Activated naive CD8-positive, alpha-beta T cell treated with anti-CD3 and anti-CD28 coated beads for 36 hours (primary cell): ENCODE data around the gene ADAMTS17. TPM values are rescaled to one million over a fixed set of nuclear protein-coding genes. Genes with fewer than 3 reads are reported as not detected.

Experiments used
- DNase-seq: peaks from one replicate; pipeline ENCODE4 v3.0.0; 2021
- H3K27ac Mint-ChIP-seq: one replicate; pipeline ENCODE4 v1.8.0; 2022; ENCODE audit warnings: mild to moderate bottlenecking, moderate library complexity, mixed read lengths
- H3K27me3 Mint-ChIP-seq: one replicate; pipeline ENCODE4 v1.8.0; 2022; ENCODE audit warnings: mild to moderate bottlenecking, mixed read lengths
- H3K36me3 Mint-ChIP-seq: one replicate; pipeline ENCODE4 v1.8.0; 2021; ENCODE audit warnings: mild to moderate bottlenecking, mixed read lengths
- H3K4me1 Mint-ChIP-seq: one replicate; pipeline ENCODE4 v1.8.0; 2021; ENCODE audit warnings: mixed read lengths
- H3K4me3 Mint-ChIP-seq: one replicate; pipeline ENCODE4 v1.8.0; 2022; ENCODE audit warnings: mild to moderate bottlenecking, moderate library complexity, mixed read lengths
- H3K9me3 Mint-ChIP-seq: one replicate; pipeline ENCODE4 v1.8.0; 2022; ENCODE audit warnings: mixed read lengths
- total RNA-seq, 2 experiments: library from RNA; stranded (reverse); gene quantifications; one replicate each; pipeline ENCODE4 v1.2.3, GENCODE V29; 2021

Gene ADAMTS17, protein sequence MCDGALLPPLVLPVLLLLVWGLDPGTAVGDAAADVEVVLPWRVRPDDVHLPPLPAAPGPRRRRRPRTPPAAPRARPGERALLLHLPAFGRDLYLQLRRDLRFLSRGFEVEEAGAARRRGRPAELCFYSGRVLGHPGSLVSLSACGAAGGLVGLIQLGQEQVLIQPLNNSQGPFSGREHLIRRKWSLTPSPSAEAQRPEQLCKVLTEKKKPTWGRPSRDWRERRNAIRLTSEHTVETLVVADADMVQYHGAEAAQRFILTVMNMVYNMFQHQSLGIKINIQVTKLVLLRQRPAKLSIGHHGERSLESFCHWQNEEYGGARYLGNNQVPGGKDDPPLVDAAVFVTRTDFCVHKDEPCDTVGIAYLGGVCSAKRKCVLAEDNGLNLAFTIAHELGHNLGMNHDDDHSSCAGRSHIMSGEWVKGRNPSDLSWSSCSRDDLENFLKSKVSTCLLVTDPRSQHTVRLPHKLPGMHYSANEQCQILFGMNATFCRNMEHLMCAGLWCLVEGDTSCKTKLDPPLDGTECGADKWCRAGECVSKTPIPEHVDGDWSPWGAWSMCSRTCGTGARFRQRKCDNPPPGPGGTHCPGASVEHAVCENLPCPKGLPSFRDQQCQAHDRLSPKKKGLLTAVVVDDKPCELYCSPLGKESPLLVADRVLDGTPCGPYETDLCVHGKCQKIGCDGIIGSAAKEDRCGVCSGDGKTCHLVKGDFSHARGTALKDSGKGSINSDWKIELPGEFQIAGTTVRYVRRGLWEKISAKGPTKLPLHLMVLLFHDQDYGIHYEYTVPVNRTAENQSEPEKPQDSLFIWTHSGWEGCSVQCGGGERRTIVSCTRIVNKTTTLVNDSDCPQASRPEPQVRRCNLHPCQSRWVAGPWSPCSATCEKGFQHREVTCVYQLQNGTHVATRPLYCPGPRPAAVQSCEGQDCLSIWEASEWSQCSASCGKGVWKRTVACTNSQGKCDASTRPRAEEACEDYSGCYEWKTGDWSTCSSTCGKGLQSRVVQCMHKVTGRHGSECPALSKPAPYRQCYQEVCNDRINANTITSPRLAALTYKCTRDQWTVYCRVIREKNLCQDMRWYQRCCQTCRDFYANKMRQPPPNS
- total RNA-seq, result 1 to 10 TPM; 2.5 to 3.6 TPM

DNA sequence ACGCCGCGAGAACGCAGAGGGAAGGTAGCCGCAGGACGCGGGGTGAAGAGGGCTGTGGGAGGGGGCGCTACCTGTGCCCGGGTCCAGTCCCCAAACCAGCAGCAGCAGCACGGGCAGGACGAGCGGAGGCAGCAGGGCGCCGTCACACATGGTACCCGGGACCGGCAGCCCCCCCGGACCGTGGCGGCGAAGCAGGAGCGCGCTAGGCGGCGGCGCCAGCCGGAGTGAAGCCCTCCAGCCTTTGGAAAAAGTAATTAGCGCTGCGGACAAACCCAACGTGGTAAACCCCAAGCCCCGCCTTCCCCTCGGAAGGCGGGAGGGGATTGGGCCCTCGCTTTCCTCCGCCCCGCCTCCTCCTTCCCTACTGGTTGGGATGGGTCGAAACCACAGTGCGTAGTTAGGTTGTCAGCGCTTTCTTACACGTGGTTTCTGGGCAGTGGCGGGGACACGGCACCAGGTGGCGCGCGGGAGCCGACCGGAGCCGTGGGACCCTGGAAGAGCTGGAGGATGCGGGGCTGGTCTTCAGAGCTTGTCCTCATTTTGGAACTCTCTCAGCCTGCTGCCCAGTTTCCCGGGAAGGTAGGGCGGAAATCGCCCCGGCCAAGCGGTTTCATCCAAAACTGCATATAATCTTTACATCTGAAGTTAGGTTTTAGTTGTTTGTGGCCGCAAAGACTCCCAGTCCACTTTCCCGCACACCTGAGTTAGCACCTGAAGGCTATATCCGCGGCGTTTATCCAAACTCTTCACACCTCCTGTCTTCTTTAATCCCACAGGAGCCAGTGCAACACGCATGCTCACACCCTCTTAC lies at the start of gene ADAMTS17:
TSS of gene ADAMTS17 (minus strand) at position 226 of the 811 bp plus-strand sequence. CDS start at position 150, 76 bp downstream.
- DNase-seq, result peak; percentile 92
- H3K9me3 Mint-ChIP-seq, result no peaks in the 10 kb centered on the region
- peak within 1 kb of the TSS; percentile 2 for H3K4me3 Mint-ChIP-seq
- no peak within 1 kb of the TSS for H3K27ac Mint-ChIP-seq
- H3K27me3 Mint-ChIP-seq, result peaks cover 10% of the 10 kb centered on the region
- peaks cover 17% of the 10 kb centered on the region for H3K4me1 Mint-ChIP-seq
- H3K36me3 Mint-ChIP-seq, result peaks cover 2% of the 10 kb centered on the region

DNA sequence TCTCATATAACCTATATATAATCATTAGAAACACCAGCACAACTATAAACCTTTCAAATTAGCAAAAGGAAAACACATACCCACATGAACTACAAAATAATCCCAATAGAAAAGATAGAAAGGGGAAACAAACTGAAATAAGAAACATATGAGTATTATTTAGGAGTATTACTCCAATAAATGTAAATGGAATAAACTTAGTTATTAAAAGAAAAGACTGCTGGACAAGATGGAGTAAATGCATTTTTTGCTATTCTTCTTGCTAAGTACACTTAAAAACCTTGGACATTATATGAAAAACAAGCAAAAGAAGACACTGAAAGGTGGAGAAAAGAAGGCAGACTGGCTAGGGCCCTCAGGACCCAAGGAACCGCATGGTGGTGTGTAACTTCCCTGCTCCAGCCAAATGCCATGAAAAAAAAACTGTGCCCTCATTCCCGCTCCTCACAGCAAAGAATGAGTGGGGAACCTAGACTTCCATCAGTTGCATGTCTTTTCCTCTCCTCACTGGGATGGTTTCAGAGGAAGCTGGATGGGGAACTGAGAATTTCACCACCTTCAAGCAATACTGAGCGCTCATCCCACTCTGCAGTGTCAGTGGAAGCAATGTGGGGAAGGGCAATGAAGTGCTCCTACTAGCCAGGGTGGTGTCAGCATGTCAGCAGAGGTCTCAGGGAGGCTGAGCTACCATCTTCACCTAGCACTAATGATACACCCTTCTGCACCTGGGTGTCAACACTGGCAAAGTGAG lies 43.7 kb upstream of the ADAMTS17 start:
- Mint-ChIP-seq H3K4me3 (no peak overlapping the region), H3K9me3 (peaks cover 15% of the 10 kb centered on the region), H3K4me1 (no peaks in the 10 kb centered on the region), H3K27ac (no peak overlapping the region), H3K36me3 (peaks cover 11% of the 10 kb centered on the region), H3K27me3 (peaks cover 3% of the 10 kb centered on the region)
- no peak for DNase-seq

DNA sequence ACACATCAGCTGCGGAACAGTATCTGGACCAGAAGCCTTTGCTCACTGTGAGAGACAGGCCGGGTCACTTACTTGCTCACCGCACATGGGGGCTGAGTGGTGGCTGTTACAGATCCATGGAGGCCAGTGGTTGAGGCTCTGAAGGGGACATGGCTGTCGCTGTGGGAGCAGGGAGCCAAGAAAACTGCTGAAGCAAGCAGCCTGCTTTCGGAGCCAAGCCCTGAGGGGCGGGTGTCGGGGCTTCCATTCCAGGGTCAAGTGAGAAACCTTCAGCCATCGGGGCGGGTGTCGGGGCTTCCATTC lies 42.3 kb upstream of the ADAMTS17 start:
- no peak overlapping the region for H3K27ac Mint-ChIP-seq
- H3K4me1 Mint-ChIP-seq, result no peaks in the 10 kb centered on the region
- no peak overlapping the region for H3K4me3 Mint-ChIP-seq
- H3K36me3 Mint-ChIP-seq, result peaks cover 11% of the 10 kb centered on the region
- H3K9me3 Mint-ChIP-seq, result peaks cover 17% of the 10 kb centered on the region
- DNase-seq, result no peak
- peaks cover 3% of the 10 kb centered on the region for H3K27me3 Mint-ChIP-seq

DNA sequence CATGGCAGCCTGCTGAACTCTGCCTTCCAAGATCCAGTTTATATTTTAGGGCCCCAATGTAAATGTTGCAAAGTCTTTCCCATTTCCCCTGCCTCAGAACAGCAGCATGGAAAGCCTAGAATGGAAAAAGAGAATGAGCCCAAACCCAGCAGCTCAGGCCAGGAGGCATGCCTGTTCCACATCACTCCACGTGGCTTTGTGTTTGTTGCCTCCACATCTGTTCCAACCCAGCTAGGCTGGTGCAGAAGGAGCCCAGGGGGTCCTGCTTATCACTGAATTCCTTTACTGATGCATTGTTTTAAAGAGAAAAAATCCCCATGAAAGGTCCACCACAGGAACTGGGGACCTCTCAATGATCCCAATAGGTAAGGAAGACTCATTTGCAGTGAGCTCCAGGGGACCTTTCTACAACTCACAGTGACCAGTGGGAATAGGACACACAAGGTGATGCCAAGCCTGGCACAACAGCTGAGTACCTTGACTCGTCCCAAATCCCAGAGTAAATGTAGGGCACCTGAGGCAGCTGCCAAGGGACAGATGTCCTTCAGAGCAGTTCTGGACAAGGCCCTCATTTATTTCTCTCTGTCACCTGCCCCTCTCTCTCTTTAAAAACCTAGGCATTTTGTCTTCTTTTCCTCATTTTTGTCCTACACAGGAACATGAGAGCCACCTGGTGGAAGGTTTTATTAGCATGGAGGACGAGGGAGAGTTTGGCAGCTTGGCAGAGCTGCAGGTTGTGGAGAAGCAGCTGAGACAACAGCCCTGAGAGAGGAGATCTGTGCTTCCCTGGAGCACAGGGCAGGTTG lies 41.7 kb upstream of the ADAMTS17 start:
- Mint-ChIP-seq H3K27me3 (peaks cover 3% of the 10 kb centered on the region), H3K27ac (no peak overlapping the region), H3K4me3 (no peak overlapping the region), H3K36me3 (peaks cover 11% of the 10 kb centered on the region), H3K4me1 (no peaks in the 10 kb centered on the region), H3K9me3 (peaks cover 17% of the 10 kb centered on the region)
- no peak for DNase-seq

DNA sequence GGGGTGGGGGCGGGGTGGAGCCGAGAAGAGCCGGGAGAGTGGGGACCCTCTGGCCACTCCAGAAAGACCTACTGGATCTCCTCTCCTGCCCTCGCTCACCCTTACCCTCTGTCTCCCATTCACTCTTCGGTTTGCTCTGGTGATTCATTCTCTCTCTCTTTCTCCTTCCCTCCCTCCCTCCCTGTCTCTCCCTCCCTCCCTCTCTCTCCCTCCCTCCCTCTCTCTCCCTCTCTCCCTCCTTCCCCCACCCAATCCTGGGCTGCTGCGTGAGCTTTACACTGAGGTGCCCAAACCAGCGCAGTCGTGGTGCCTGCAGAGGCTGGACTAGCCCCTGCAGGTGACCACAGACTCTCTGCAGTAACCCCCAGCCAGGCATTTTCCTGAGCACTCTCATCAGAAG lies 32.2 kb upstream of the ADAMTS17 start:
- Mint-ChIP-seq H3K36me3 (peaks cover 2% of the 10 kb centered on the region), H3K4me1 (no peaks in the 10 kb centered on the region), H3K4me3 (no peak overlapping the region), H3K27me3 (peaks cover 49% of the 10 kb centered on the region), H3K9me3 (peaks cover 17% of the 10 kb centered on the region), H3K27ac (no peak overlapping the region)
- no peak for DNase-seq

DNA sequence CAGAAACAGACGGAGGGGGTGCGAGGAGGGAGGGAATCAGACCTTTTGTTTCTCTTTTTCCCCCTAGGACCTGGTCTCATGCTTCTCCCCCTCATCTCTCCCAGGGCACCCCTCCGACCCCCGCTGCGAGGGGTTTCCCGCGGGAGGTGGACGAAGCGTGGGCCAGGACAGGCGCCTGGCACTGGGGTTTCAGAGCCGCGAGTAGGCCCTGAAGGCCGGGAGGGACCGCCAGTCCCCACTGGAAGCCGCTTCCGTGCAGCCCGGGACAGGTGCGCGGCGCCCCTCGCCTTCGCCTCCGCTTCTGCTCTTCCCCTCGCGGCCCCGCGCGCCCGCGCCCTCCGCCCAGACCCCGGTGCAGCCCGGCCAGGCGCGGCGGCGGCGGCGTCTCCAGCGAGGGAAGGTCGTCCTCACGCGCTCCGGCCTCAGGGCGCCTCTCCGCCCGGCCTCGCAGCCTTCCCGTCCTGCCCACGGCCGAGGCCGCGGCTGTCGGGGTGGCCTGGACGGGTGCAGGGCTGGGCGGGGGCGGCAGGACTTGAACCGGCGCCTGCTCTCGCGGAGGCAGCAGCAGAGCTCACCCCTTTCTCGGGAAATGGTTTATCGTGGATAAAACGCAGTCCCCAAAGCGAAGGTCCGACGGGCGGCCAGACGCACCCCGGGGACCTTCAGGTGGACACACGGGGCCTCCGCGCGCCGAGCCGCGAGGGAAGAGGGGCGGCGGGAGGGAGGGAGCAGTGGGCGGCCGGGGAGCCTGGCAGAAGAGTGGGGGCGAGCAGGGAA lies 31.5 kb upstream of the ADAMTS17 start:
- Mint-ChIP-seq H3K36me3 (peaks cover 2% of the 10 kb centered on the region), H3K27ac (no peak overlapping the region), H3K27me3 (peaks cover 51% of the 10 kb centered on the region), H3K4me3 (no peak overlapping the region), H3K9me3 (peaks cover 17% of the 10 kb centered on the region), H3K4me1 (no peaks in the 10 kb centered on the region)
- DNase-seq, result no peak

DNA sequence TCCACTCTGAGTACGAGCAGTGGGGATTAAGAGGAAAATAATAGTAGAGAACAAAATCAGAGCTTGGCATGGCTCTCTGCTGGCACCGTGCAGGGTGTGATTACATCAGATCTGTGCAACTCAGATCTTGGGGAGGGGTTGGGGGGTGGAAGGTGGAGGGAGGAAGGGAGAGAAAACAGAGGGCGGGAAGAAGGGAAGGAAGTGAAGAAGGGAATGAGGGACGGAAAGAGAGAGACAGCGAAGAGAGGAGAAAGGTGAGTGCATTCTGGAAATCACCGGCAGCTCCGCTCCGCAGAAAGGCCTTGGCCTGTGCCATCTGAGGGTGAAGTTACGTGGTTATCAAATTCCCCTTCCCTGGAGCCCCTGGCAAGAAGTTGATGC lies 31.0 kb upstream of the ADAMTS17 start:
- Mint-ChIP-seq H3K27ac (no peak overlapping the region), H3K4me1 (no peaks in the 10 kb centered on the region), H3K4me3 (no peak overlapping the region), H3K9me3 (peaks cover 17% of the 10 kb centered on the region), H3K36me3 (peaks cover 2% of the 10 kb centered on the region), H3K27me3 (peaks cover 54% of the 10 kb centered on the region)
- DNase-seq, result no peak

DNA sequence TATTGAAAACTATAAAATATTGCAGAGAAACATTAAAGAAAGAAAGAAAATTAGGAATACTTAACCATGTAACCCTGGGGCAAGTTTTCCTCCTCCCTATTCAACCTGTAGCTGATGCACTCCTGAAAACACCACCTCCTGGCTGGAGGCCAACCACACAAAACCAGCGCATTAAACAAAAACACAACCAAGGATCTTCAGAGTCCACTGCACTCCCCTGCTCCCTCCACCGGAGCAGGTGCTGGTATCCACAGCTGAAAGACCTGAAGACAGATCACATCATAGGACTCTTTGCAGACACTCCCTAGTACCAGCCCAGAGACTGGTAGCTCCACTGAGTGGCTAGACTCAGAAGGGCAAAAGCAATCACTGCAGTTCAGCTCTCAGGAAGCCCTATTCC lies 13.6 kb upstream of the ADAMTS17 start:
- peaks cover 3% of the 10 kb centered on the region for H3K4me1 Mint-ChIP-seq
- no peak overlapping the region for H3K4me3 Mint-ChIP-seq
- peaks cover 41% of the 10 kb centered on the region for H3K27me3 Mint-ChIP-seq
- H3K36me3 Mint-ChIP-seq, result no peaks in the 10 kb centered on the region
- no peak for DNase-seq
- H3K27ac Mint-ChIP-seq, result no peak overlapping the region
- H3K9me3 Mint-ChIP-seq, result no peaks in the 10 kb centered on the region

DNA sequence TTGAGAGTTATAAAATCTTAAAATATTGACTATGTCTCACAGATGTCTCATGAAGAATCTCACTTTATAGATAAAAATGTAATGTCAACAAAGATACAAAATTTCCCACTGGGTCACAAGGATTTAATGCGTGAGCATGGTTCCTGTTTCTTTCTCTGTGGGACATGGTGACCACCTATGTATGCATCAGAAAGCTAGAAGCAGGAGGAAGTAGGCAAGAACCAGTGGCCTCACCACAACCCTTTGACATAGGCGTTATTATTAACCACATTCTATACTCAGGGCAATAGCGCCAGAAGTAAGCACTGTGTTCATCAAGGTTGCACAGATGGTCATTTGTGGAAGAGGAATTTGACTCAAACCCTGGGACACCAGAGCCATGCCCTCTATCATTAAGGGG lies 11.7 kb upstream of the ADAMTS17 start:
- Mint-ChIP-seq H3K27me3 (peaks cover 41% of the 10 kb centered on the region), H3K36me3 (no peaks in the 10 kb centered on the region), H3K9me3 (no peaks in the 10 kb centered on the region), H3K4me1 (peaks cover 7% of the 10 kb centered on the region), H3K4me3 (no peak overlapping the region), H3K27ac (no peak overlapping the region)
- no peak for DNase-seq

DNA sequence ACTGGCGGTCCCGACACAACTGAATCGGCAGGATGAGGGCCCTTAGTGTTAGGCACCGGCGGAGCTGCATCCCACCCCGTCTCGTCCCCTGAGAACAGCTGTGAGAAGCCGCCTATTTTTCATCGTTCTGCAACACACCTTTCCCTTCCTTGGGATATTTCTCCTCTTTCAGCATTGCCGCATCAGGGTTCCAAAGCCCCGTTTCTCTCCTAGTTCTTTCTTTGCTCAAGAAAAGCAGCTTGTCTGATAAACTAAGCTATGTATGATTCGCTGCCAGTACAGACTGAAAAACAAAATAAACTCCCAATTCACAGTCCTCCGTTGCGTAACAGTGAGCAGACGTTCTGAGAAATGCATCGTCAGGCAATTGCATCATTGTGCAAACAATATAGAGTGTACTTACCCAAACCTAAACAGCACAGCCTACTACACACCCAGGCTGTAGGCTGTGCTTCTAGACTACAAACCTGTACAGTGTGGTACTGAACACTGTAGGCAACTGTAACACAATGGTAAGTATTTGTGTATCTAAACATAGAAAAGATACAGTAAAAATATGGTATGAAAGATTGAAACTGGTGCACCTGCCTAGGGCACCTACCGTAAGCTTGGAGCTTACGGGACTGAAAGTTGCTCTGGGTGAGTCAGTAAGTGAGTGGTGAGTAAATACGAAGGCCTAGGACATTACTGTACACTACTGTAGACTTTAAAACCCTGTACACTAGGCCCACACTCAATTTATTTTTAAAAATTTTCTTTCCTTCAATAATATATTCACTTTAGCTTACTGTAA lies 8.9 kb upstream of the ADAMTS17 start:
- Mint-ChIP-seq H3K4me3 (peak overlapping the region; percentile 90), H3K27ac (no peak overlapping the region), H3K4me1 (peaks cover 7% of the 10 kb centered on the region), H3K36me3 (no peaks in the 10 kb centered on the region), H3K27me3 (peaks cover 23% of the 10 kb centered on the region), H3K9me3 (no peaks in the 10 kb centered on the region)
- no peak for DNase-seq

DNA sequence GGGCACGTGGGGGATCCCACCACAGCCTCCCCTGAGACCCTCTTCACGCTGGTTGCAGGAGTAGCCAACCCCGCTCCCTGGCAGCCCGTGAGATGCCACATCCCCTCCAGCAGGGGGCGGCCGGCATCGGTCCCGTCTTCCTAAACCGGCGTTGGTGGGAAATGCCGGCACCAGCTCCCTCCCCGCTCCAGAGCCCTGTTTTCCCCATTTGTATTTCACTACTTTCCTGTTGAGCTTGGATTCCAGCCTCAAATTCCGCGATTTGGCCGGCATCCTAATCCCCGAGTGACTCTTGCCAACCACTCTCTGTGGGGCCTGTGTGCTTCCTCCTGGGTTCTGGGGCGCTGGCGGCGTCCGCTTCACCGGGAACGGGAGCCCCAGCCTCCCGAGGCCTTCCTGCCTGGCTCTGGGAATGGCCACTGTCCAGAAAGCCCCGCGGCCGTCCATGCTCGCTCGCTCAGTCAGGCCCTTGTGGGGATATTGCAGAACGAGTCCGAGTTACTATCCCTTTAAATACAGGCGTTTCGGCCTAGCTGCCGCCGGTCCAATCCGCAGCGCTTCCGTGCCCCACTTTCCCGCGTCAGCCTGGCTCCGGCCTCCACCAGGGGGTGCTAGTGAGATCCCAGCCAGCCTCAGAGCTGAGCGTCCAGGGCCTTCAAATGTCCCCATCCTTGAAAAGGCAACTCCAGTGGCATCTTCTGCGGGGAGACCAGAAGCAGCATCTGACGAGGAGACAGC lies 8.1 kb upstream of the ADAMTS17 start:
- peak overlapping the region; percentile 91 for H3K27ac Mint-ChIP-seq
- H3K4me3 Mint-ChIP-seq, result peak overlapping the region; percentile 90
- H3K27me3 Mint-ChIP-seq, result peaks cover 18% of the 10 kb centered on the region
- peak; percentile 87 for DNase-seq
- H3K4me1 Mint-ChIP-seq, result peaks cover 7% of the 10 kb centered on the region
- H3K9me3 Mint-ChIP-seq, result no peaks in the 10 kb centered on the region
- H3K36me3 Mint-ChIP-seq, result no peaks in the 10 kb centered on the region

DNA sequence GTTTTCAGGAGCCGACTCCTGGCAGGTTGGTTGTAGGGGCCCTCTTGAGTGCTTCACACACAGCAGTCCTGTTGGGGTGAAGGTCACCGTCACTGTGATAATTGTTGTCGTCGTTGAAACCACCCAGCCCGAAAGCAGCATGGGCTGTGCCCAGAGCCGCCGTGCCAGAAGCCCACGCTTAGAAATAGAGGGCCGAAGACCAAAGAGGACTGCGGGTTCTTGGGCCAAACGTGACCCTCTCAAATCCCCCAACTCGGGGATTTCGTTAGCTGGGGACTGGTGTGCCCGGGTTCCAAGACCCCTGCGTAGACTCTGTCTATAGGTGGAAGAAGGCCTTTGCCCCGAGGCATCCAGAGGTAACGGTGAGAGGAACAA lies 7.5 kb upstream of the ADAMTS17 start:
- peaks cover 7% of the 10 kb centered on the region for H3K4me1 Mint-ChIP-seq
- no peak overlapping the region for H3K27ac Mint-ChIP-seq
- no peak for DNase-seq
- no peaks in the 10 kb centered on the region for H3K36me3 Mint-ChIP-seq
- H3K4me3 Mint-ChIP-seq, result peak overlapping the region; percentile 90
- peaks cover 12% of the 10 kb centered on the region for H3K27me3 Mint-ChIP-seq
- H3K9me3 Mint-ChIP-seq, result no peaks in the 10 kb centered on the region
